ENCODE measurements around the gene ZNF710.

DNA sequence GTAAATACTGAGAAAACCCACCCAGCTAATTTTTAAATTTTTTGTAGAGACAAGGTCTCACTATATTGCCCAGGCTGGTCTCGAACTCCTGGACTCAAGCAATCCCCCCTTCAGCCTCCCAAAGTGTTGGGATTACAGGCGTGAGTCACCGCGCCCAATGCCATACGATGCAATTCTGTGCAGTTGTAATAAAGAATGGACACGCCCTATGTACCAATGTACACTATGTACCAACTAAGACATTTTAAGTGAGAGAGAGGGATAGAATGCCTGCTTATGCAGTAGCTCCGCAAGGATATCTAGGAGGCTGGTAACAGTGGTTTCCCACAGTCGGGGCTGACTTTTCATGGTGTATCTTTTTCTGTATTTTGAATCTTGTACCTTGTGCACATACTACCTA is 14.6 kb downstream of the ZNF710 start:
- TF ChIP-seq, protein P1, sequence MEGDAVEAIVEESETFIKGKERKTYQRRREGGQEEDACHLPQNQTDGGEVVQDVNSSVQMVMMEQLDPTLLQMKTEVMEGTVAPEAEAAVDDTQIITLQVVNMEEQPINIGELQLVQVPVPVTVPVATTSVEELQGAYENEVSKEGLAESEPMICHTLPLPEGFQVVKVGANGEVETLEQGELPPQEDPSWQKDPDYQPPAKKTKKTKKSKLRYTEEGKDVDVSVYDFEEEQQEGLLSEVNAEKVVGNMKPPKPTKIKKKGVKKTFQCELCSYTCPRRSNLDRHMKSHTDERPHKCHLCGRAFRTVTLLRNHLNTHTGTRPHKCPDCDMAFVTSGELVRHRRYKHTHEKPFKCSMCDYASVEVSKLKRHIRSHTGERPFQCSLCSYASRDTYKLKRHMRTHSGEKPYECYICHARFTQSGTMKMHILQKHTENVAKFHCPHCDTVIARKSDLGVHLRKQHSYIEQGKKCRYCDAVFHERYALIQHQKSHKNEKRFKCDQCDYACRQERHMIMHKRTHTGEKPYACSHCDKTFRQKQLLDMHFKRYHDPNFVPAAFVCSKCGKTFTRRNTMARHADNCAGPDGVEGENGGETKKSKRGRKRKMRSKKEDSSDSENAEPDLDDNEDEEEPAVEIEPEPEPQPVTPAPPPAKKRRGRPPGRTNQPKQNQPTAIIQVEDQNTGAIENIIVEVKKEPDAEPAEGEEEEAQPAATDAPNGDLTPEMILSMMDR (IDR thresholded peaks at IDR 0.05) = no peak
- TF ChIP-seq POLR2A (IDR thresholded peaks at IDR 0.05) = no peak
